ENCODE measurements around the gene AXIN1. TPM values are rescaled to one million over a fixed set of nuclear protein-coding genes. Genes with fewer than 3 reads are reported as not detected.

The AXIN1 gene
- total and polyA plus RNA-seq, 2 of the 8 experiments (the other 6 are each of a cell fraction or from before 2014, with no cell fraction given) = 12.5 to 41.9 TPM

DNA sequence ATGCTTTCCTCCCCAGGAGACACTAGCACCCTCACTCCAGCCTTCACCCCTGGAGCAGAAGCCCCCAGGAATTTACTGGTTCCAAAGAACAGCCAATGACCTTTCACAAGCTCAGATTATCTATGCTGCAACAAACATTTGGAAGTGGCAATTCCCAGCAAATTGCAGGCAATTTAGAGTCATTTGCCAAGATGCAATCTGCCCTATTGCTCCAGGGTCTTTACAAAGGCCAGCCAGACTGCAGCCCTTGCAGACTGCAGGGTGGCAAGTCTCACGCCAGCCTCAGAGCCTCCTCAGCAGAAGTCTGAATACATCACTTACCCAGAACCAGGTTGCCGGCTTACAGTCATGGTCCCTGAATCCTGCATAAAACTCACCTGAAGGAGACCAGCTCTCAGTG is 21.8 kb downstream of the AXIN1 start:
- no peak overlapping the region for H3K4ac ChIP-seq (replicated peaks; ENCODE audit: insufficient read length, low read depth, low read length)
- no peak overlapping the region for H3K18ac ChIP-seq (ENCODE audit: extremely low read depth, low read length)
- CTCF ChIA-PET (ENCODE audit: partially characterized antibody) = interaction anchor here (0.8 to 1.1 kb wide), 3 partner anchors 9 to 17 kb away, joined by 4 read pairs; no protein-coding TSS in a partner anchor
- H2BK12ac ChIP-seq (ENCODE audit: low read depth, low read length) = no peak overlapping the region
- H2AK5ac ChIP-seq (ENCODE audit: low read depth, low read length) = no peak overlapping the region
- H4K8ac ChIP-seq (ENCODE audit: extremely low read depth, insufficient read depth, low read length) = 0 out of 2 replicates have a peak overlapping the region, but pooled peaks have one; percentile 3
- H3K23ac ChIP-seq (ENCODE audit: insufficient read length) = no peak overlapping the region
- H3K4me3 ChIP-seq (ENCODE audit: extremely low read depth in 1 of 4, insufficient read depth in 2 of 4, low read depth in 3 of 4, low read length in 4 of 4) = no peak overlapping the region
- H3K27me3 ChIP-seq (replicated peaks in 1 of 4; ENCODE audit: control insufficient read depth in 3 of 4, extremely low read depth in 1 of 4, insufficient read depth in 3 of 4, low read length in 3 of 4) = no peaks in the 10 kb centered on the region
- H2BK15ac ChIP-seq (ENCODE audit: low read length) = no peak overlapping the region
- H2BK20ac ChIP-seq (ENCODE audit: low read length) = no peak overlapping the region
- FAIRE-seq (no peak), DNase-seq (ENCODE audit: low read depth in 1 of 2, low spot score in 2 of 2) (no peak)
- H3K27ac ChIP-seq (ENCODE audit: low read depth, low read length) = no peak overlapping the region
- H2BK120ac ChIP-seq (replicated peaks; ENCODE audit: low read depth, low read length) = no peak overlapping the region
- no peak overlapping the region for H3K14ac ChIP-seq (ENCODE audit: insufficient read length)
- H3K9ac ChIP-seq (replicated peaks in 1 of 4; ENCODE audit: extremely low read depth in 1 of 4, low read depth in 3 of 4, low read length in 3 of 4) = no peak overlapping the region
- peaks cover 22% of the 10 kb centered on the region for H3K79me1 ChIP-seq (ENCODE audit: low read depth, low read length)
- peaks cover 0 to 3% (median 0%) of the 10 kb centered on the region in 4 experiments; a peak in 1 of 7 replicates for H3K4me1 ChIP-seq (replicated peaks in 1 of 4; ENCODE audit: control insufficient read depth in 3 of 4, insufficient read depth in 4 of 4, low read length in 3 of 4)
- peaks cover 10 to 36% of the 10 kb centered on the region in 2 experiments for H4K20me1 ChIP-seq (replicated peaks in 1 of 2; ENCODE audit: control insufficient read depth in 1 of 2, insufficient read depth in 2 of 2, low read length in 2 of 2)
- no peaks in the 10 kb centered on the region for H3K9me3 ChIP-seq (ENCODE audit: insufficient read depth in 2 of 2, low read depth in 1 of 2, low read length in 1 of 2)
- H2BK5ac ChIP-seq (ENCODE audit: low read depth, low read length) = no peak overlapping the region
- H4K5ac ChIP-seq (ENCODE audit: insufficient read length, low read depth, low read length) = no peak overlapping the region
- H2AFZ ChIP-seq (ENCODE audit: low read length) = no peak overlapping the region
- H3K4me2 ChIP-seq (ENCODE audit: insufficient read depth in 1 of 2, low read depth in 2 of 2, low read length in 2 of 2) = no peak overlapping the region
- H3K23me2 ChIP-seq (ENCODE audit: low read depth, low read length) = no peaks in the 10 kb centered on the region
- TF ChIP-seq BRCA1 (IDR thresholded peaks at IDR 0.05; ENCODE audit: low read depth, low read length) (no peak), SIX5 (IDR thresholded peaks at IDR 0.05; ENCODE audit: low read depth, low read length) (no peak), NRF1 (IDR thresholded peaks at IDR 0.05; ENCODE audit: low read depth, low read length) (no peak), JUND (IDR thresholded peaks at IDR 0.05; ENCODE audit: low read length) (no peak), GABPA (IDR thresholded peaks at IDR 0.05; ENCODE audit: borderline replicate concordance, insufficient read depth, low read length) (no peak), PHF8 (conservative IDR thresholded peaks at IDR 0.05; ENCODE audit: low read depth, low read length) (no peak), SIRT6 (IDR thresholded peaks at IDR 0.05; ENCODE audit: low read length) (no peak)
- TF ChIP-seq, protein P1, sequence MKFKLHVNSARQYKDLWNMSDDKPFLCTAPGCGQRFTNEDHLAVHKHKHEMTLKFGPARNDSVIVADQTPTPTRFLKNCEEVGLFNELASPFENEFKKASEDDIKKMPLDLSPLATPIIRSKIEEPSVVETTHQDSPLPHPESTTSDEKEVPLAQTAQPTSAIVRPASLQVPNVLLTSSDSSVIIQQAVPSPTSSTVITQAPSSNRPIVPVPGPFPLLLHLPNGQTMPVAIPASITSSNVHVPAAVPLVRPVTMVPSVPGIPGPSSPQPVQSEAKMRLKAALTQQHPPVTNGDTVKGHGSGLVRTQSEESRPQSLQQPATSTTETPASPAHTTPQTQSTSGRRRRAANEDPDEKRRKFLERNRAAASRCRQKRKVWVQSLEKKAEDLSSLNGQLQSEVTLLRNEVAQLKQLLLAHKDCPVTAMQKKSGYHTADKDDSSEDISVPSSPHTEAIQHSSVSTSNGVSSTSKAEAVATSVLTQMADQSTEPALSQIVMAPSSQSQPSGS (IDR thresholded peaks at IDR 0.05; ENCODE audit: low read length) = no peak
- TF ChIP-seq, protein P2, sequence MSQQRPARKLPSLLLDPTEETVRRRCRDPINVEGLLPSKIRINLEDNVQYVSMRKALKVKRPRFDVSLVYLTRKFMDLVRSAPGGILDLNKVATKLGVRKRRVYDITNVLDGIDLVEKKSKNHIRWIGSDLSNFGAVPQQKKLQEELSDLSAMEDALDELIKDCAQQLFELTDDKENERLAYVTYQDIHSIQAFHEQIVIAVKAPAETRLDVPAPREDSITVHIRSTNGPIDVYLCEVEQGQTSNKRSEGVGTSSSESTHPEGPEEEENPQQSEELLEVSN (IDR thresholded peaks at IDR 0.05) = no peak
- H4K91ac ChIP-seq (replicated peaks; ENCODE audit: insufficient read length, low read length) = no peak overlapping the region
- WGBS, 2 experiments (ENCODE audit: extremely low coverage in 1 of 2, insufficient coverage in 1 of 2, insufficient read length in 1 of 2, insufficient replicate concordance in 2 of 2, low coverage in 1 of 2, low lambda C conversion rate in 2 of 2, missing lambda C conversion rate in 1 of 2) = 100% methylated on average over 2 of the region's 2 CpGs; no CpG with 5 or more reads in 1 of the 2 experiments
- H3K56ac ChIP-seq (replicated peaks; ENCODE audit: insufficient read length, low read depth, low read length) = no peak overlapping the region
- no peaks in the 10 kb centered on the region for H3K36me3 ChIP-seq (ENCODE audit: control insufficient read depth in 2 of 4, insufficient read depth in 4 of 4, low read length in 3 of 4)
- H3K79me2 ChIP-seq (ENCODE audit: control insufficient read depth in 1 of 2, insufficient read depth in 2 of 2, low read length in 2 of 2) = peaks cover 25 to 79% of the 10 kb centered on the region in 2 experiments
- POLR2A ChIA-PET (ENCODE audit: partially characterized antibody) = interaction anchor here (1.2 to 1.3 kb wide), 2 partner anchors 16 to 91 kb away, joined by 3 read pairs; no protein-coding TSS in a partner anchor
